Stomach (tissue), 4 donors: Measurements from ENCODE around the gene CENPP.

Experiments used
- CTCF ChIP-seq, 7 experiments: fragments of 450-650 bp in 4 of 7; fragments of 200-600 bp in 3 of 7; sonication (generic) in 3 of 7; IDR thresholded peaks; one replicate each; pipeline ENCODE4 v1.5.1; 2016 to 2019; ENCODE audit warnings: antibody characterized with exemption in 7 of 7, control low read depth in 2 of 7, mild to moderate bottlenecking in 1 of 7
- POLR2AphosphoS5 ChIP-seq, 3 donors: sonication (generic); formaldehyde crosslinking; IDR thresholded peaks; one replicate each; pipeline ENCODE4 v1.6.1; 2016; ENCODE audit warnings: antibody characterized with exemption in 3 of 3

- TF ChIP-seq POLR2AphosphoS5 (IDR thresholded peaks at IDR 0.05) (no peak), CTCF (IDR thresholded peaks at IDR 0.05) (no peak)
Observed at GRCh38 chr9:92608241-92608908, 282.6 kb downstream of the CENPP start.
